HEK293 (cell line): ENCODE results near the gene IL6R.

Source experiments
- REST ChIP-seq: fragments of 450-650 bp; formaldehyde crosslinking; IDR thresholded peaks from 2 replicates; pipeline ENCODE4 v1.5.1; 2016; ENCODE audit warnings: missing biosample characterization, missing genetic modification characterization
- ZEB2 ChIP-seq: fragments of 450-650 bp; formaldehyde crosslinking; IDR thresholded peaks from 2 replicates; pipeline ENCODE4 v1.5.1; 2016; ENCODE audit warnings: missing biosample characterization, missing genetic modification characterization
- ZFP37 ChIP-seq: fragments of 450-650 bp; formaldehyde crosslinking; IDR thresholded peaks from 2 replicates; pipeline ENCODE4 v1.5.1; 2016; ENCODE audit warnings: missing biosample characterization, missing genetic modification characterization
- ZNF362 ChIP-seq: fragments of 450-650 bp; formaldehyde crosslinking; IDR thresholded peaks from 2 replicates; pipeline ENCODE4 v1.5.1; 2016; ENCODE audit warnings: missing biosample characterization, missing genetic modification characterization
- ZNF776 ChIP-seq: fragments of 450-650 bp; formaldehyde crosslinking; IDR thresholded peaks from 2 replicates; pipeline ENCODE4 v1.5.0; 2017; ENCODE audit warnings: missing biosample characterization, missing genetic modification characterization, borderline replicate concordance
- ZNF785 ChIP-seq: fragments of 450-650 bp; formaldehyde crosslinking; IDR thresholded peaks from 2 replicates; pipeline ENCODE4 v1.5.1; 2016; ENCODE audit warnings: missing biosample characterization, missing genetic modification characterization
- TF ChIP-seq, protein P1 (sequence below): fragments of 450-650 bp; formaldehyde crosslinking; IDR thresholded peaks from 2 replicates; pipeline ENCODE4 v1.5.1; 2016; ENCODE audit warnings: missing biosample characterization, missing genetic modification characterization
- TF ChIP-seq, protein P2 (sequence below): fragments of 450-650 bp; formaldehyde crosslinking; IDR thresholded peaks from 2 replicates; pipeline ENCODE4 v1.5.1; 2017; ENCODE audit warnings: missing biosample characterization, mild to moderate bottlenecking, missing genetic modification characterization, moderate library complexity
- TF ChIP-seq, protein P3 (sequence below): sonication (generic); formaldehyde crosslinking; IDR thresholded peaks from 2 replicates; pipeline ENCODE4 v1.8.1; 2022; ENCODE audit warnings: mild to moderate bottlenecking, moderate library complexity, missing genetic modification reagents

DNA sequence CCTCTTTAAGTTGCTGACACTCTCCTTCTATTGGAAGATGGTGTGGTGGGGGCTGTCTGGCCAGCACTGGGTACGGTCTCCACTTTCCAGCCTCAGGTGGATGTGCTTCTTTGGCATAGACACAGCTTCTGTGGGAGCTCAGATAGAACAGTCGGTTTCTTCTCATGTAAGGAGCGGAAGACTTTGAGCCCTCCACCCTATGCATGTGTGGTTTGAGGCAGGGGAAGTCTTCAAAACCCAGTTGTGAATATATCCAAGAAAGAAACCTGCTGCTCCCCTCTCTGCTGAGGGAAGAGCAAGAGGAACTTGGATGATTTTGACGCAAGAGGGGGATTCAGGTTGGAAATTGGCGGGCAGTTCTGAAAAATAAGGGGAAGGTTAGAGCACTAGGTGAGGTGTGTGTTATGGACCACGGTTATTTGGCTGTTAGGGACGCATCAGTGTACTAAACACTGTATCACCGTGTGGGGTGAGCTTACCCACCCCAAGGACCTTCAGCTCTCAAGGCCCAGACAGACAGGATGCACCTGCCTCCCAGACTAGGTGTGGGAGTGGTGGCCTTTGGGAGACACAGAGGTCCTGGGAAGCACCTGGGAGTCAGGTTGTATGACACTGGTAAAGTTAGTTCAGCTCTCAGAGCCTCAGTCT is 36.2 kb downstream of the IL6R start:
- TF ChIP-seq ZNF785 (no peak), REST (no peak), ZNF776 (no peak), ZFP37 (no peak), ZEB2 (tag by site-specific recombination) (no peak), ZNF362 (no peak)
- TF ChIP-seq, protein P1, sequence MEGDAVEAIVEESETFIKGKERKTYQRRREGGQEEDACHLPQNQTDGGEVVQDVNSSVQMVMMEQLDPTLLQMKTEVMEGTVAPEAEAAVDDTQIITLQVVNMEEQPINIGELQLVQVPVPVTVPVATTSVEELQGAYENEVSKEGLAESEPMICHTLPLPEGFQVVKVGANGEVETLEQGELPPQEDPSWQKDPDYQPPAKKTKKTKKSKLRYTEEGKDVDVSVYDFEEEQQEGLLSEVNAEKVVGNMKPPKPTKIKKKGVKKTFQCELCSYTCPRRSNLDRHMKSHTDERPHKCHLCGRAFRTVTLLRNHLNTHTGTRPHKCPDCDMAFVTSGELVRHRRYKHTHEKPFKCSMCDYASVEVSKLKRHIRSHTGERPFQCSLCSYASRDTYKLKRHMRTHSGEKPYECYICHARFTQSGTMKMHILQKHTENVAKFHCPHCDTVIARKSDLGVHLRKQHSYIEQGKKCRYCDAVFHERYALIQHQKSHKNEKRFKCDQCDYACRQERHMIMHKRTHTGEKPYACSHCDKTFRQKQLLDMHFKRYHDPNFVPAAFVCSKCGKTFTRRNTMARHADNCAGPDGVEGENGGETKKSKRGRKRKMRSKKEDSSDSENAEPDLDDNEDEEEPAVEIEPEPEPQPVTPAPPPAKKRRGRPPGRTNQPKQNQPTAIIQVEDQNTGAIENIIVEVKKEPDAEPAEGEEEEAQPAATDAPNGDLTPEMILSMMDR (tag by site-specific recombination): no peak
- TF ChIP-seq, protein P2, sequence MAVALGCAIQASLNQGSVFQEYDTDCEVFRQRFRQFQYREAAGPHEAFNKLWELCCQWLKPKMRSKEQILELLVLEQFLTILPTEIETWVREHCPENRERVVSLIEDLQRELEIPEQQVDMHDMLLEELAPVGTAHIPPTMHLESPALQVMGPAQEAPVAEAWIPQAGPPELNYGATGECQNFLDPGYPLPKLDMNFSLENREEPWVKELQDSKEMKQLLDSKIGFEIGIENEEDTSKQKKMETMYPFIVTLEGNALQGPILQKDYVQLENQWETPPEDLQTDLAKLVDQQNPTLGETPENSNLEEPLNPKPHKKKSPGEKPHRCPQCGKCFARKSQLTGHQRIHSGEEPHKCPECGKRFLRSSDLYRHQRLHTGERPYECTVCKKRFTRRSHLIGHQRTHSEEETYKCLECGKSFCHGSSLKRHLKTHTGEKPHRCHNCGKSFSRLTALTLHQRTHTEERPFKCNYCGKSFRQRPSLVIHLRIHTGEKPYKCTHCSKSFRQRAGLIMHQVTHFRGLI (tag by site-specific recombination): no peak
- TF ChIP-seq, protein P3, sequence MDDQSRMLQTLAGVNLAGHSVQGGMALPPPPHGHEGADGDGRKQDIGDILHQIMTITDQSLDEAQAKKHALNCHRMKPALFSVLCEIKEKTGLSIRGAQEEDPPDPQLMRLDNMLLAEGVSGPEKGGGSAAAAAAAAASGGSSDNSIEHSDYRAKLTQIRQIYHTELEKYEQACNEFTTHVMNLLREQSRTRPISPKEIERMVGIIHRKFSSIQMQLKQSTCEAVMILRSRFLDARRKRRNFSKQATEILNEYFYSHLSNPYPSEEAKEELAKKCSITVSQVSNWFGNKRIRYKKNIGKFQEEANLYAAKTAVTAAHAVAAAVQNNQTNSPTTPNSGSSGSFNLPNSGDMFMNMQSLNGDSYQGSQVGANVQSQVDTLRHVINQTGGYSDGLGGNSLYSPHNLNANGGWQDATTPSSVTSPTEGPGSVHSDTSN (CRISPR knock-in tag): no peak
